ENCODE measurements around the gene ZMYM4.

DNA sequence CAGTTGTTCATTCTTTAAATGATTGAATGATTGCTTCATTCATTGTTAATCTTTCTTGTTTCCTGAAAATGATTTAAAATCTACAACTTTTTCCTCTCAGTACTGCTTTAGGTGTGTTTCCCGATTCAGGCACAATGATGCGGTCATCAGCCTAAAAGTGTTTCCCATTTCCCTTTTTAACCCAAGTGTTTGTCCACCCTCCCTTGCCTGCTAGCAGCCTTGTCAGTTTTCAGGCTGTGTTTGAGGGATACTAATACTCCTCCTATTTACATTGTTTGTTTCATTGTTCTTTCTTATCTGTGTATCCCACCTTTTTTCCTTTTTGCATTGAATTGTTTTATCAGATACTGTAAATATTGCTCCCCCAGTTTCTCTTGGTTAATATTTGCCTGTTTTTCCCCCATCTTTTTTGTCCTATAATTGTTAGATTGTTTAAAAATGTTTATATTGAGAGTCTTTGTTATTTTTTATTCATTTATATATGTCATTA is 157.6 kb downstream of the ZMYM4 start:
- TF ChIP-seq POLR2AphosphoS5 (IDR thresholded peaks at IDR 0.05; ENCODE audit: low read depth), result no peak
- TF ChIP-seq, protein P1, sequence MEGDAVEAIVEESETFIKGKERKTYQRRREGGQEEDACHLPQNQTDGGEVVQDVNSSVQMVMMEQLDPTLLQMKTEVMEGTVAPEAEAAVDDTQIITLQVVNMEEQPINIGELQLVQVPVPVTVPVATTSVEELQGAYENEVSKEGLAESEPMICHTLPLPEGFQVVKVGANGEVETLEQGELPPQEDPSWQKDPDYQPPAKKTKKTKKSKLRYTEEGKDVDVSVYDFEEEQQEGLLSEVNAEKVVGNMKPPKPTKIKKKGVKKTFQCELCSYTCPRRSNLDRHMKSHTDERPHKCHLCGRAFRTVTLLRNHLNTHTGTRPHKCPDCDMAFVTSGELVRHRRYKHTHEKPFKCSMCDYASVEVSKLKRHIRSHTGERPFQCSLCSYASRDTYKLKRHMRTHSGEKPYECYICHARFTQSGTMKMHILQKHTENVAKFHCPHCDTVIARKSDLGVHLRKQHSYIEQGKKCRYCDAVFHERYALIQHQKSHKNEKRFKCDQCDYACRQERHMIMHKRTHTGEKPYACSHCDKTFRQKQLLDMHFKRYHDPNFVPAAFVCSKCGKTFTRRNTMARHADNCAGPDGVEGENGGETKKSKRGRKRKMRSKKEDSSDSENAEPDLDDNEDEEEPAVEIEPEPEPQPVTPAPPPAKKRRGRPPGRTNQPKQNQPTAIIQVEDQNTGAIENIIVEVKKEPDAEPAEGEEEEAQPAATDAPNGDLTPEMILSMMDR (IDR thresholded peaks at IDR 0.05; ENCODE audit: insufficient read depth, low read length), result no peak
- TF ChIP-seq, protein P2, sequence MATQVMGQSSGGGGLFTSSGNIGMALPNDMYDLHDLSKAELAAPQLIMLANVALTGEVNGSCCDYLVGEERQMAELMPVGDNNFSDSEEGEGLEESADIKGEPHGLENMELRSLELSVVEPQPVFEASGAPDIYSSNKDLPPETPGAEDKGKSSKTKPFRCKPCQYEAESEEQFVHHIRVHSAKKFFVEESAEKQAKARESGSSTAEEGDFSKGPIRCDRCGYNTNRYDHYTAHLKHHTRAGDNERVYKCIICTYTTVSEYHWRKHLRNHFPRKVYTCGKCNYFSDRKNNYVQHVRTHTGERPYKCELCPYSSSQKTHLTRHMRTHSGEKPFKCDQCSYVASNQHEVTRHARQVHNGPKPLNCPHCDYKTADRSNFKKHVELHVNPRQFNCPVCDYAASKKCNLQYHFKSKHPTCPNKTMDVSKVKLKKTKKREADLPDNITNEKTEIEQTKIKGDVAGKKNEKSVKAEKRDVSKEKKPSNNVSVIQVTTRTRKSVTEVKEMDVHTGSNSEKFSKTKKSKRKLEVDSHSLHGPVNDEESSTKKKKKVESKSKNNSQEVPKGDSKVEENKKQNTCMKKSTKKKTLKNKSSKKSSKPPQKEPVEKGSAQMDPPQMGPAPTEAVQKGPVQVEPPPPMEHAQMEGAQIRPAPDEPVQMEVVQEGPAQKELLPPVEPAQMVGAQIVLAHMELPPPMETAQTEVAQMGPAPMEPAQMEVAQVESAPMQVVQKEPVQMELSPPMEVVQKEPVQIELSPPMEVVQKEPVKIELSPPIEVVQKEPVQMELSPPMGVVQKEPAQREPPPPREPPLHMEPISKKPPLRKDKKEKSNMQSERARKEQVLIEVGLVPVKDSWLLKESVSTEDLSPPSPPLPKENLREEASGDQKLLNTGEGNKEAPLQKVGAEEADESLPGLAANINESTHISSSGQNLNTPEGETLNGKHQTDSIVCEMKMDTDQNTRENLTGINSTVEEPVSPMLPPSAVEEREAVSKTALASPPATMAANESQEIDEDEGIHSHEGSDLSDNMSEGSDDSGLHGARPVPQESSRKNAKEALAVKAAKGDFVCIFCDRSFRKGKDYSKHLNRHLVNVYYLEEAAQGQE (IDR thresholded peaks at IDR 0.05; ENCODE audit: insufficient replicate concordance, low read depth), result no peak
- no peak for TF ChIP-seq GABPA (IDR thresholded peaks at IDR 0.05; ENCODE audit: low read depth)
